MM.1S (cell line): Measurements from ENCODE around the gene ZNF100.

ENCODE experiments used
- DNase-seq: peaks from one replicate; pipeline ENCODE4 v3.0.0-alpha.2; 2015
- H2AFZ ChIP-seq: fragments of 300-600 bp; sonication (generic); 2 replicates; pipeline ENCODE4 v1.6.0; 2016; ENCODE audit warnings: antibody characterized with exemption, low read length
- H3F3A ChIP-seq: fragments of 300-600 bp; sonication (generic); 2 replicates; pipeline ENCODE4 v1.6.1; 2016; ENCODE audit warnings: mild to moderate bottlenecking, antibody characterized with exemption, low read length, moderate library complexity, mixed read lengths; ENCODE audit not compliant: insufficient read depth
- H3K27ac ChIP-seq: fragments of 300-600 bp; sonication (generic); 2 replicates; pipeline ENCODE4 v1.5.1; 2016; ENCODE audit warnings: mild to moderate bottlenecking, low read length
- H3K27me3 ChIP-seq: fragments of 300-600 bp; sonication (generic); replicated peaks from 2 replicates; pipeline ENCODE4 v1.6.0; 2016; ENCODE audit warnings: low read length; ENCODE audit not compliant: insufficient read depth
- H3K36me3 ChIP-seq: fragments of 300-600 bp; sonication (generic); replicated peaks from 2 replicates; pipeline ENCODE4 v1.6.1; 2016; ENCODE audit warnings: mild to moderate bottlenecking, low read length, mixed read lengths; ENCODE audit not compliant: insufficient read depth
- H3K4me1 ChIP-seq: fragments of 300-600 bp; sonication (generic); 2 replicates; pipeline ENCODE4 v1.6.1; 2016; ENCODE audit warnings: low read length, mixed read lengths
- H3K4me2 ChIP-seq: fragments of 300-600 bp; sonication (generic); 2 replicates; pipeline ENCODE4 v1.6.0; 2016; ENCODE audit warnings: low read depth, low read length
- H3K4me3 ChIP-seq: fragments of 300-600 bp; sonication (generic); 2 replicates; pipeline ENCODE4 v1.5.1; 2016; ENCODE audit warnings: low read length, mixed read lengths
- H3K79me2 ChIP-seq: fragments of 300-600 bp; sonication (generic); 2 replicates; pipeline ENCODE4 v1.6.1; 2016; ENCODE audit warnings: mixed run types, low read length, mixed read lengths
- H3K9ac ChIP-seq: fragments of 300-600 bp; sonication (generic); 2 replicates; pipeline ENCODE4 v1.6.1; 2016; ENCODE audit warnings: low read length, mixed read lengths
- H3K9me2 ChIP-seq: fragments of 300-600 bp; sonication (generic); replicated peaks from 2 replicates; pipeline ENCODE4 v1.6.1; 2016; ENCODE audit warnings: mild to moderate bottlenecking, low read length, mixed read lengths; ENCODE audit not compliant: insufficient read depth
- H3K9me3 ChIP-seq: fragments of 300-600 bp; sonication (generic); replicated peaks from 2 replicates; pipeline ENCODE4 v1.6.1; 2016; ENCODE audit warnings: mild to moderate bottlenecking, low read length, mixed read lengths; ENCODE audit not compliant: insufficient read depth
- H4K20me1 ChIP-seq: fragments of 300-600 bp; sonication (generic); 2 replicates; pipeline ENCODE4 v1.6.1; 2016; ENCODE audit warnings: mild to moderate bottlenecking, low read length, moderate library complexity, mixed read lengths; ENCODE audit not compliant: insufficient read depth
- CTCF ChIP-seq: fragments of 300-600 bp; sonication (generic); IDR thresholded peaks from 2 replicates; pipeline ENCODE4 v1.5.1; 2016; ENCODE audit warnings: antibody characterized with exemption, low read length, mixed read lengths
- EZH2 ChIP-seq: fragments of 300-600 bp; sonication (generic); optimal IDR thresholded peaks from 2 replicates; pipeline ENCODE3; 2017; ENCODE audit warnings: low read depth, mild to moderate bottlenecking, antibody characterized with exemption, low read length, mixed read lengths
- EZH2phosphoT487 ChIP-seq: fragments of 300-600 bp; sonication (generic); IDR thresholded peaks from 2 replicates; pipeline ENCODE4 v1.6.1; 2018; ENCODE audit warnings: antibody characterized with exemption, low read length

ZNF100 gene

GRCh38 chr19:21693399-21693798 is 74.0 kb downstream of the ZNF100 start:
- DNase-seq = no peak

GRCh38 chr19:21691661-21692060 is 75.7 kb downstream of the ZNF100 start:
- H3K4me3 ChIP-seq = no peak overlapping the region
- H2AFZ ChIP-seq = no peak overlapping the region

More at GRCh38 chr19:21693399-21693798, 74.0 kb downstream of the ZNF100 start:
- H4K20me1 ChIP-seq = no peaks in the 10 kb centered on the region
- no peaks in the 10 kb centered on the region for H3K36me3 ChIP-seq
- no peak overlapping the region for H3K4me3 ChIP-seq
- H3K4me1 ChIP-seq = no peaks in the 10 kb centered on the region
- no peak overlapping the region for H3K9ac ChIP-seq
- no peaks in the 10 kb centered on the region for H3K9me3 ChIP-seq
- no peak overlapping the region for H3K27ac ChIP-seq
- H3K4me2 ChIP-seq = no peak overlapping the region
- no peak overlapping the region for H2AFZ ChIP-seq
- no peaks in the 10 kb centered on the region for H3K9me2 ChIP-seq
- no peak for TF ChIP-seq EZH2
- no peak for TF ChIP-seq CTCF
- TF ChIP-seq EZH2phosphoT487 = no peak
- no peaks in the 10 kb centered on the region for H3K27me3 ChIP-seq
- no peaks in the 10 kb centered on the region for H3K79me2 ChIP-seq
- H3F3A ChIP-seq = no peaks in the 10 kb centered on the region

DNA sequence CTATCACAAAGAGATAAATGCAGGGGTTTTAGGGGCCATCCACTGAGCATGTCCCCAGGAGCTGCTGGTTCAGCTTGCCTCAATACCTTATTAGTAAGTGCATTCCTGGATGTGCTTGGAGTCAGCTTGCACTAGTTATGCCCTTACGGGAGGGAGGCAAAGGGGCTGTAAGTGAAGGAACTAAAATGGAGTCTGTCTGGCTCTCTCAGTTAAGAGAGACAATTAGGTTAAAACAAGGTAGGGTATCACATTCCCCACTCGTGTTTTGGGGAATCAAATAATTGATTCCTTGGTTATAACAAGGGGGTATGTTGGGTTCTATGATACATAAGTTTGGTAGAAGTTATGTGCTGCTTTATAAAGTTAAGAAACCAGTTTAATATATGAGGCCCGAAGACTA is 78.9 kb downstream of the ZNF100 start:
- H3K4me3 ChIP-seq = no peak overlapping the region
- no peaks in the 10 kb centered on the region for H3K4me1 ChIP-seq
- TF ChIP-seq EZH2phosphoT487 = no peak
- no peak for TF ChIP-seq EZH2
- no peak for TF ChIP-seq CTCF
- no peak overlapping the region for H3K9ac ChIP-seq
- no peaks in the 10 kb centered on the region for H3F3A ChIP-seq
- H3K27ac ChIP-seq = no peak overlapping the region
- H3K36me3 ChIP-seq = no peaks in the 10 kb centered on the region
- H4K20me1 ChIP-seq = no peaks in the 10 kb centered on the region
- H3K27me3 ChIP-seq = no peaks in the 10 kb centered on the region
- no peaks in the 10 kb centered on the region for H3K9me3 ChIP-seq
- no peaks in the 10 kb centered on the region for H3K79me2 ChIP-seq
- H2AFZ ChIP-seq = no peak overlapping the region
- H3K4me2 ChIP-seq = no peak overlapping the region
- no peaks in the 10 kb centered on the region for H3K9me2 ChIP-seq
- no peak for DNase-seq

More at GRCh38 chr19:21691661-21692060, 75.7 kb downstream of the ZNF100 start:
- H4K20me1 ChIP-seq = no peaks in the 10 kb centered on the region
- no peak overlapping the region for H3K27ac ChIP-seq
- no peak overlapping the region for H3K4me2 ChIP-seq
- H3K36me3 ChIP-seq = no peaks in the 10 kb centered on the region
- no peaks in the 10 kb centered on the region for H3K79me2 ChIP-seq
- H3K9ac ChIP-seq = no peak overlapping the region
- H3K9me2 ChIP-seq = no peaks in the 10 kb centered on the region
- no peak for DNase-seq
- H3K9me3 ChIP-seq = no peaks in the 10 kb centered on the region
- TF ChIP-seq EZH2phosphoT487 (no peak), EZH2 (no peak), CTCF (no peak)
- no peaks in the 10 kb centered on the region for H3F3A ChIP-seq
- no peaks in the 10 kb centered on the region for H3K27me3 ChIP-seq
- no peaks in the 10 kb centered on the region for H3K4me1 ChIP-seq
